ENCODE results near the gene GNG3. TPM values are rescaled to one million over a fixed set of nuclear protein-coding genes. Genes with fewer than 3 reads are reported as not detected.

The GNG3 gene
- total and polyA plus RNA-seq, 2 of the 4 experiments (the other 2 are of a cell fraction): not detected

- in situ Hi-C loops (cut with MboI; ENCODE audit: low sequenced_read_pairs): no loop called here
- POLR2A ChIA-PET (ENCODE audit: unreplicated experiment): interaction anchor here (1.0 kb wide), 1 partner anchor 20 kb away, joined by 11 read pairs; no protein-coding TSS in a partner anchor
Measured at GRCh38 chr11:62725646-62726045, 18.2 kb downstream of the GNG3 start.

More at GRCh38 chr11:62725646-62726045, 18.2 kb downstream of the GNG3 start:
- Histone ChIP-seq H4K8ac (ENCODE audit: low read depth in 2 of 2, low read length in 2 of 2) (no peak overlapping the region), H3K4ac (ENCODE audit: low read depth, low read length) (peak overlapping the region; percentile 69), H3K9me1 (ENCODE audit: insufficient read depth, low read length) (peaks cover 4% of the 10 kb centered on the region; the same call in 1 of the 2 replicates), H2BK15ac (ENCODE audit: low read depth, low read length) (no peak overlapping the region), H4K20me1 (ENCODE audit: insufficient read depth, low read length) (peaks cover 48% of the 10 kb centered on the region), H3K14ac (replicated peaks; ENCODE audit: low read depth, low read length) (peak overlapping the region; percentile 82), H3K4me2 (ENCODE audit: low read depth, low read length) (peak overlapping the region; percentile 99), H2AK9ac (replicated peaks; ENCODE audit: low read depth, low read length, poor library complexity) (peak overlapping the region; percentile 78), H3K27ac (ENCODE audit: insufficient read depth, low read length) (peak overlapping the region; percentile 96), H4K91ac (ENCODE audit: insufficient read depth, low read depth, low read length) (no peak overlapping the region), H3K27me3 (ENCODE audit: control insufficient read depth, insufficient read depth, low read length) (no peaks in the 10 kb centered on the region), H3K9me3 (ENCODE audit: control insufficient read depth, insufficient read depth, low read length) (no peaks in the 10 kb centered on the region), H2AK5ac (ENCODE audit: low read depth, low read length) (peak overlapping the region; percentile 3; the same call in 1 of the 2 replicates), H4K5ac (ENCODE audit: low read depth, low read length) (no peak overlapping the region), H3K56ac (ENCODE audit: extremely low read depth, insufficient read depth, low read length) (peak overlapping the region; percentile 79), H3K23ac (ENCODE audit: low read depth, low read length) (peak overlapping the region; percentile 88), H2BK120ac (ENCODE audit: low read depth, low read length) (no peak overlapping the region), H3K4me1 (ENCODE audit: control insufficient read depth, insufficient read depth, low read length) (peaks cover 6% of the 10 kb centered on the region), H2BK5ac (ENCODE audit: low read depth, low read length, poor library complexity, severe bottlenecking) (peak overlapping the region; percentile 97), H3K4me3 (ENCODE audit: insufficient read depth, low read depth, low read length) (peak overlapping the region; percentile 85), H3K18ac (ENCODE audit: low read depth, low read length) (no peak overlapping the region), H2BK20ac (ENCODE audit: low read depth, low read length) (no peak overlapping the region), H3K36me3 (ENCODE audit: control insufficient read depth, insufficient read depth, low read length) (peaks cover 28% of the 10 kb centered on the region), H2AFZ (replicated peaks; ENCODE audit: low read length, poor library complexity) (no peak overlapping the region), H3K9ac (ENCODE audit: low read depth, low read length) (peak overlapping the region; percentile 87), H3K79me1 (ENCODE audit: low read depth in 1 of 2, low read length in 2 of 2) (peaks cover 27 to 41% of the 10 kb centered on the region in 2 experiments)
- BruUV-seq (replicated peaks): no TSS peak
- TF ChIP-seq MAFK (IDR thresholded peaks at IDR 0.05; ENCODE audit: low read depth, low read length): no peak
- no peak for TF ChIP-seq RCOR1 (IDR thresholded peaks at IDR 0.05; ENCODE audit: insufficient replicate concordance, low read length)
- TF ChIP-seq FOS (IDR thresholded peaks at IDR 0.05; ENCODE audit: low read depth, low read length): no peak
- TF ChIP-seq CHD1 (IDR thresholded peaks at IDR 0.05; ENCODE audit: low read depth, low read length): no peak
- no peak for TF ChIP-seq RFX5 (IDR thresholded peaks at IDR 0.05; ENCODE audit: low read depth, low read length)
- TF ChIP-seq MXI1 (IDR thresholded peaks at IDR 0.05; ENCODE audit: borderline replicate concordance, low read depth, low read length): no peak
- TF ChIP-seq ELK1 (IDR thresholded peaks at IDR 0.05; ENCODE audit: borderline replicate concordance, low read depth, low read length): no peak
- TF ChIP-seq USF2 (IDR thresholded peaks at IDR 0.05; ENCODE audit: low read depth, low read length): no peak
- no peak for TF ChIP-seq CEBPB (IDR thresholded peaks at IDR 0.05; ENCODE audit: low read depth, low read length)
- TF ChIP-seq CTCF (conservative IDR thresholded peaks at IDR 0.05; ENCODE audit: low read depth, low read length): no peak
- no peak for TF ChIP-seq POLR2A (IDR thresholded peaks at IDR 0.05; ENCODE audit: low read depth, low read length)
- TF ChIP-seq BHLHE40 (IDR thresholded peaks at IDR 0.05; ENCODE audit: low read depth, low read length): no peak
- TF ChIP-seq RAD21 (IDR thresholded peaks at IDR 0.05; ENCODE audit: low read length): no peak
- no peak for TF ChIP-seq NFE2L2 (IDR thresholded peaks at IDR 0.05; ENCODE audit: low read depth, low read length)
- TF ChIP-seq SMC3 (IDR thresholded peaks at IDR 0.05; ENCODE audit: low read depth, low read length): no peak
- TF ChIP-seq MAZ (IDR thresholded peaks at IDR 0.05; ENCODE audit: borderline replicate concordance, low read depth, low read length): no peak
- DNase-seq: no peak
- dilution Hi-C loops (cut with HindIII; ENCODE audit: low sequenced_read_pairs, unreplicated experiment): no loop called here
- intact Hi-C loops (cut with micrococcal nuclease): loop anchor here (5.0 kb wide), 2 partner anchors 37 to 137 kb away; partner anchors contain the start of gene POLR2G
- ATAC-seq (ENCODE audit: low read depth): no peak
- CTCF ChIA-PET: no interaction called here
- WGBS, 2 experiments (ENCODE audit: extremely low coverage in 2 of 2, insufficient read length in 1 of 2): 0% methylated on average over 2 of the region's 7 CpGs; no CpG with 5 or more reads in 1 of the 2 experiments

Data from IMR-90 (cell line).